HG02943 (cell line): Measurements from ENCODE around the gene ZNF787.
"Not testable (repeated sequence)": the region's sequence is repeated elsewhere in the genome, so short reads cannot be mapped to it uniquely, and the experiment has no call there.

Experiments
- ATAC-seq: cut with Tn5 transposase; IDR thresholded peaks from one replicate; pipeline ENCODE4 v1.9.1; 2021; ENCODE audit warnings: mild to moderate bottlenecking, low read depth, moderate library complexity; ENCODE audit not compliant: unreplicated experiment

Gene ZNF787

GRCh38 chr19:56107626-56108351, 13.3 kb downstream of the ZNF787 start:
- no peak for ATAC-seq

GRCh38 chr19:56106993-56107392, 14.1 kb downstream of the ZNF787 start:
- no peak for ATAC-seq

GRCh38 chr19:56106397-56106849, 14.7 kb downstream of the ZNF787 start:
- ATAC-seq = no peak

- not testable (repeated sequence) for ATAC-seq
Measured at GRCh38 chr19:56105831-56106396, 15.2 kb downstream of the ZNF787 start.

- no peak for ATAC-seq
Measured at GRCh38 chr19:56105090-56105701, 15.9 kb downstream of the ZNF787 start.

- ATAC-seq = no peak
Measured at GRCh38 chr19:56104423-56104822, 16.7 kb downstream of the ZNF787 start.

- no peak for ATAC-seq
Measured at GRCh38 chr19:56103027-56103614, 18.0 kb downstream of the ZNF787 start.

- ATAC-seq = no peak
Measured at GRCh38 chr19:56101746-56102535, 19.2 kb downstream of the ZNF787 start.

- no peak for ATAC-seq
Measured at GRCh38 chr19:56101095-56101494, 20.0 kb downstream of the ZNF787 start.

GRCh38 chr19:56099638-56100539, 21.2 kb downstream of the ZNF787 start:
- no peak for ATAC-seq

- ATAC-seq = no peak
Measured at GRCh38 chr19:56098731-56099568, 22.1 kb downstream of the ZNF787 start.

- ATAC-seq = not testable (repeated sequence)
Measured at GRCh38 chr19:56098237-56098636, 22.9 kb downstream of the ZNF787 start.

- no peak for ATAC-seq
Measured at GRCh38 chr19:56097776-56098175, 23.3 kb downstream of the ZNF787 start.

- ATAC-seq = no peak
Measured at GRCh38 chr19:56097306-56097705, 23.8 kb downstream of the ZNF787 start.

- ATAC-seq = no peak
Measured at GRCh38 chr19:56096665-56097064, 24.4 kb downstream of the ZNF787 start.

GRCh38 chr19:56094449-56094848, 26.6 kb downstream of the ZNF787 start:
- no peak for ATAC-seq

- ATAC-seq = no peak
Measured at GRCh38 chr19:56092685-56093631, 28.1 kb downstream of the ZNF787 start.
